Adipocyte (in vitro differentiated cells): ENCODE results near the gene PCK2.

Source experiments
- DNase-seq: peaks from one replicate; pipeline ENCODE4 v3.0.0-alpha.2; 2015; ENCODE audit warnings: low read depth
- H3K27me3 ChIP-seq: replicated peaks from 2 replicates; pipeline ENCODE4 v1.7.0; 2013; ENCODE audit warnings: mild to moderate bottlenecking, low read length, moderate library complexity; ENCODE audit not compliant: control insufficient read depth, insufficient read depth
- H3K36me3 ChIP-seq: 2 replicates; pipeline ENCODE4 v1.7.0; 2013; ENCODE audit warnings: low read length, mild to moderate bottlenecking, moderate library complexity; ENCODE audit not compliant: control insufficient read depth, insufficient read depth, severe bottlenecking
- H3K4me1 ChIP-seq: 2 replicates; pipeline ENCODE4 v1.7.0; 2013; ENCODE audit warnings: mild to moderate bottlenecking, low read length, moderate library complexity; ENCODE audit not compliant: control insufficient read depth, insufficient read depth
- H3K4me3 ChIP-seq: 2 replicates; pipeline ENCODE4 v1.7.0; 2013; ENCODE audit warnings: mild to moderate bottlenecking, low read length, moderate library complexity
- H3K9ac ChIP-seq: 2 replicates; pipeline ENCODE4 v1.7.0; 2013; ENCODE audit warnings: mild to moderate bottlenecking, low read length, moderate library complexity
- H3K9me3 ChIP-seq: 2 replicates; pipeline ENCODE4 v1.7.0; 2013; ENCODE audit warnings: mild to moderate bottlenecking, low read length, moderate library complexity; ENCODE audit not compliant: control insufficient read depth

PCK2 gene

DNA sequence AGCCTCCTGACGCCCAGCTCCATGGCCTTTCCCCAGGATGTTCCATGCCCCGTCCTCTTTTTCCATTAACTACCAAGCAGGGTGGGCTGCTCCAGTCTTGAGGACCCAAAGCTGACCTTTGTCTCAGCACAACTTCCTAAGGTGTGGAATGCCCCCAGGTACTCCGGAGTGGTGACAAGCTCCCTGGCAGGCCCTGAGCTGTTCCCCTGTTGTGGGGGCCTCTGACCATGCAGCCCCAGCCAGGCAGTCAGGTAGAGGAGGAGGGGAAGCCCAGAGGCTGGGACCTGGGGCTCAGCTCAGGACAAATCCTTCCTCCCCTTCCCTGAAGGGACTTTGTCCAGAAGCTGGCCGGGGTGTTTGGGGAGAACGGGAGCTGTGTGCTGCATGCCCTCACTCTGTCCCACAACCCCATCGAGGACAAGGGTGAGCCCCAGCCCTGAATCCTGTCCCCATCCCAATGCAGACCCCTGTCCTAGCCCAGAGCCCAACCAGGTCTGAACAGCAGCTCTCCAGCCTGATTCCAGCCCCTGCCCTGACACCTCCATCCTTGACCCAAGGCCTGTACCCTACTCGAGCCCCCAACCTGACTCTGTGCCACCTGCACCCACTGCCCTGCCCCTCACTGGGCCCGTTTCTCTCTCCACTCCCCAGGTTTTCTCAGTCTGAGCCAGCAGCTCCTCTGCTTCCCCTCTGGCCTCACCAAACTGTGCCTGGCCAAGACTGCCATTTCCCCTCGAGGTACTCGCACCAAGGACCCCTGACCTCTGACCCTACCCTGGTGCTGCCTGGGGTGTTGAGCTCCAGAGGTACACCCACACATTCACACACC lies 37.9 kb upstream of the PCK2 start:
- no peak for DNase-seq
- peaks cover 10% of the 10 kb centered on the region for H3K4me1 ChIP-seq

DNA sequence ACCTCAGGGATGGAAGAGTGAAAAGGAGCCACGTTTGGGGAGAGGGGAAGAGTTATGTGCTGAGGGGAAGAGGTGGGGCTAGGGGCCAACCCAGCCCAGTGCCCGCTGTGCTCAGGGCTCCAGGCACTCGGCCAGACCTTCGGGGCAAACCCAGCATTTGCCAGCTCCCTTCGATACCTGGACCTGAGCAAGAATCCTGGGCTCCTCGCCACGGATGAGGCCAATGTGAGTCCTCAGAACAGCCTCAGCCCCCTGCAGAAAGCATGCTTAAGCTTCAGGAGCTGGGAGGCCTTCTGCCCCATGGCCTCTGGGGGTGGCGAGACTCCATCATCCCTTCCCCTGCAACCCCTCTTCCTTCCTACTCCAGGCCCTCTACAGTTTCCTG lies 37.3 kb upstream of the PCK2 start:
- Histone ChIP-seq H3K4me3 (no peak overlapping the region), H3K9ac (no peak overlapping the region), H3K27me3 (peaks cover 67% of the 10 kb centered on the region), H3K9me3 (no peaks in the 10 kb centered on the region), H3K4me1 (peaks cover 6% of the 10 kb centered on the region), H3K36me3 (no peaks in the 10 kb centered on the region)
- no peak for DNase-seq

More for the DNA sequence above, 37.9 kb upstream of the PCK2 start:
- no peaks in the 10 kb centered on the region for H3K36me3 ChIP-seq
- no peak overlapping the region for H3K9ac ChIP-seq
- H3K27me3 ChIP-seq = peaks cover 62% of the 10 kb centered on the region
- H3K9me3 ChIP-seq = no peaks in the 10 kb centered on the region
- no peak overlapping the region for H3K4me3 ChIP-seq

DNA sequence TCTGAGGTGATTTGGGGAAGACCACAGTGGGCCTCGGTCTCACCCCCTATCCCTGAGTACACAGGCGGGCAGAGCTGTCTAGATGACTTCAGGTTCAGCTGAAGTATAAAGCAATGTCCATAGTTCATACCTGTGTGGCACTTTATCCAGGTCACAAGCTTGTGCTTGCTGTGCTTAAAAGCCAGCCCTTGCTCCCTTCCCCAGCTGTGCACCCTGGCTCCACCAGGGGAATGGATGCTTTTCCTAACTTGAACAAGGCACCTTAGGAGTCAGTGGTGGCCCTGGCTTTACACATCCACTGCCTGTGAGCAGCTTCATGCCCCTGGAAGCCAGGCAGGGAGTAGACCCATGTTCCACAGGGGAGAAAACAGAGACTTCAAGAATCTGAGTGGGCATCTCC lies 36.8 kb upstream of the PCK2 start:
- H3K36me3 ChIP-seq = no peaks in the 10 kb centered on the region
- peaks cover 72% of the 10 kb centered on the region for H3K27me3 ChIP-seq
- H3K4me1 ChIP-seq = peaks cover 2% of the 10 kb centered on the region
- DNase-seq = no peak
- no peak overlapping the region for H3K4me3 ChIP-seq
- H3K9me3 ChIP-seq = no peaks in the 10 kb centered on the region
- H3K9ac ChIP-seq = no peak overlapping the region

DNA sequence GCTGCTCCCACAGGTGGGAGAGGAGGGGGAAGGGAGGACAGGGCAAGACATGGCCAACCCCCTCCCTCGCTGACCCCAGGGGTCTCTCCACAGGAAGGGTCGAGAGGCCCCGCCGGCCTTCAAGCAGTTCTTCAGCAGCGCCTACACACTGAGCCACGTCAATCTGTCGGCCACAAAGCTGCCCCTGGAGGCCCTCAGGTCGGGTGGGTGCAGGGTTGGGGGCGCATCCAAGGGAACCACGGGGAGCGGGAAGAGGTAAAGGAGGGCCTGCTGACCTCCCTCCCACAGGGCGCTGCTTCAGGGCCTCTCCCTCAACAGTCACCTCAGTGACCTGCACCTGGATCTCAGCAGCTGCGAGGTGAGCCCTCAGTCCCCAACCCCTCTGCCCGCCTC lies 36.2 kb upstream of the PCK2 start:
- no peaks in the 10 kb centered on the region for H3K9me3 ChIP-seq
- no peak for DNase-seq
- H3K4me3 ChIP-seq = no peak overlapping the region
- H3K27me3 ChIP-seq = peaks cover 67% of the 10 kb centered on the region
- H3K4me1 ChIP-seq = no peaks in the 10 kb centered on the region
- no peaks in the 10 kb centered on the region for H3K36me3 ChIP-seq
- no peak overlapping the region for H3K9ac ChIP-seq

DNA sequence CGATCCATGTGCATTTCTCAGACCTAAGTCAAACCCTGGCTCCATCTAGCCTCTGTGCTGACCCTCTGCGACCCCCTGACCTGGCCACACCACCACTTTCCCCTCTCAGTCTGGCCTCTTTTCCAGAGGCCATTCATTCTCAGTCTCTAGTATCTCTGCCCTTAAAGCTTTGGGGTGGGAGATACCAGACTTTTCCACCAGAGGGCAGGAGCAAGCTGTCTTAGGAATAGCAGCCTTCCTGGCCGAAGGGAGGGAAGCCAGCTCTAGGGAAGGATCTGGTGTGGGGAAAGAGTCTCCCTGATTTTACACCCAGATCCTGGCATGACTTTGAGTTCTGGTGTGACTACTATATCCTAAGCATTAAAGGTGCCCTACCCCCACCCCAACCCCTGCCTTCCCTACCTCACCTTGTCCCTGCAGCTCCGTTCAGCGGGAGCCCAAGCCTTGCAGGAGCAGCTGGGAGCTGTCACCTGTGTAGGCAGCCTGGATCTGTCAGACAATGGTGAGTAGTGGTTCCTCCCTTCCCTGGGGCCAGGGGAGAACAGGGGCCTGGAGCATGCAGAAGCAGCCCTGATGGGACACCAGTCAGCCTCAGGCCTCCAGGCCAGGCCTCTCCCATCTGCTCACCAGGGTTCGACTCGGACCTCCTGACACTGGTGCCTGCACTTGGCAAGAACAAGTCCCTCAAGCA lies 35.7 kb upstream of the PCK2 start:
- no peak overlapping the region for H3K9ac ChIP-seq
- H3K9me3 ChIP-seq = no peaks in the 10 kb centered on the region
- no peak overlapping the region for H3K4me3 ChIP-seq
- no peaks in the 10 kb centered on the region for H3K36me3 ChIP-seq
- no peaks in the 10 kb centered on the region for H3K4me1 ChIP-seq
- peak; percentile 94 for DNase-seq
- peaks cover 65% of the 10 kb centered on the region for H3K27me3 ChIP-seq

DNA sequence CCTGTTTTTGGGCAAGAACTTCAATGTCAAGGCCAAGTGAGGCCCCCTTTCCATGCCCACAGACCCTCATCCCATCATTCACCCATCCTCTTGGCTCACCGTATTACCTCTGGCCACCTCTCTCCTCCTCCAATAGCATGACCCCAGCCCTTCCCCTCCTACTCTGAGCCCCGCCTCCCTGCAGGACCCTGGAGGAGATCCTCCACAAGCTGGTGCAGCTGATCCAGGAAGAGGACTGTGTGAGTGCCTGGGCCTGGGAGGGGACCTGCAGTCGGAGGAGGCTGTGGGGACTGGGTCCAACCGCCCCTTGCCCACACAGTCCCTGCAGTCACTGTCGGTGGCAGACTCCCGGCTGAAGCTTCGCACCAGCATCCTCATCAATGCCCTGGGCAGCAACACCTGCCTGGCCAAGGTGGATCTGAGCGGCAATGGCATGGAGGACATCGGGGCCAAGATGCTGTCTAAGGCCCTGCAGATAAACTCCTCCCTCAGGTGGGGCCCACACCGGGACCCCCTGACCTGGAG lies 35.1 kb upstream of the PCK2 start:
- DNase-seq = no peak
- Histone ChIP-seq H3K4me1 (no peaks in the 10 kb centered on the region), H3K27me3 (peaks cover 61% of the 10 kb centered on the region), H3K4me3 (no peak overlapping the region), H3K9ac (no peak overlapping the region), H3K36me3 (no peaks in the 10 kb centered on the region), H3K9me3 (no peaks in the 10 kb centered on the region)

DNA sequence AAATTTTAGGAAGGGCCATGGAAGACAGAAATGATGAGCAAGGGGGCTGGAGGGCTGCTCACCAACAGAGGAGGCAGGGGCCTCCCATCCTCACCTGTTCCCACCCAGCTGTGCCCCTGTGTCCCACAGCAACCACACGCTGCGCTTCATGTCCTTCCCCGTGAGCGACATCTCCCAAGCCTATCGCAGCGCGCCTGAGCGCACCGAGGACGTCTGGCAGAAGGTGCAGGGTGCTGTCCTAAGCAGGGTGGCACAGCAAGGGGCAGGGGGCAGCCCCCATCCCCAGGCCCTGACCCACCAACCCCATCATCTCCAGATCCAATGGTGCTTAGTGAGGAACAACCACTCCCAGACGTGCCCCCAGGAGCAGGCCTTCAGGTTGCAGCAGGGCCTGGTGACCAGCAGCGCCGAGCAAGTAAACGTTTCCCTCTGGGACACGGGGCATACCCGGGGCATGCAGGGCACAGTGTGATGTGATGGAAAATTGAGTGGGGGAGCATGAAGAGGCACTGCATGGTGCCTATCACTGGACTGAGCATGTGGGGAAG lies 34.2 kb upstream of the PCK2 start:
- H3K9ac ChIP-seq = no peak overlapping the region
- no peak overlapping the region for H3K4me3 ChIP-seq
- H3K9me3 ChIP-seq = no peaks in the 10 kb centered on the region
- peaks cover 52% of the 10 kb centered on the region for H3K27me3 ChIP-seq
- no peak for DNase-seq
- no peaks in the 10 kb centered on the region for H3K4me1 ChIP-seq
- no peaks in the 10 kb centered on the region for H3K36me3 ChIP-seq

DNA sequence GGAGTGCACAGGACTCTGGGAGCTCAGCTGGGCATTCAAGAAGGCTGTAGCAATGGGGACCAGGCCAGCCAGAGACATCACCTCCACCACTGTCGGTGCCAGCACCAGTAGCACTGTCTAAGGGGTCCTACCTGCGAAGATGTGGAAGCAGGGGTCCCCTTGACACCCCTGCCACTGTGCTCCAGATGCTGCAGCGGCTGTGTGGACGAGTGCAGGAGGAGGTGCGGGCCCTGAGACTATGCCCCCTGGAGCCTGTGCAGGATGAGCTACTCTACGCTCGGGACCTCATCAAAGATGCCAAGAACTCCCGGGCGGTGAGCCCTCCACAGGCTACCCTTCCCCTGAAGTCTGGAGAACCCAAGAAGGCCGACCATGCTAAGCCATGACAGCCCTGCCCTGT lies 33.7 kb upstream of the PCK2 start:
- H3K27me3 ChIP-seq = peaks cover 47% of the 10 kb centered on the region
- no peaks in the 10 kb centered on the region for H3K36me3 ChIP-seq
- no peaks in the 10 kb centered on the region for H3K4me1 ChIP-seq
- H3K4me3 ChIP-seq = no peak overlapping the region
- no peak overlapping the region for H3K9ac ChIP-seq
- no peak for DNase-seq
- no peaks in the 10 kb centered on the region for H3K9me3 ChIP-seq

DNA sequence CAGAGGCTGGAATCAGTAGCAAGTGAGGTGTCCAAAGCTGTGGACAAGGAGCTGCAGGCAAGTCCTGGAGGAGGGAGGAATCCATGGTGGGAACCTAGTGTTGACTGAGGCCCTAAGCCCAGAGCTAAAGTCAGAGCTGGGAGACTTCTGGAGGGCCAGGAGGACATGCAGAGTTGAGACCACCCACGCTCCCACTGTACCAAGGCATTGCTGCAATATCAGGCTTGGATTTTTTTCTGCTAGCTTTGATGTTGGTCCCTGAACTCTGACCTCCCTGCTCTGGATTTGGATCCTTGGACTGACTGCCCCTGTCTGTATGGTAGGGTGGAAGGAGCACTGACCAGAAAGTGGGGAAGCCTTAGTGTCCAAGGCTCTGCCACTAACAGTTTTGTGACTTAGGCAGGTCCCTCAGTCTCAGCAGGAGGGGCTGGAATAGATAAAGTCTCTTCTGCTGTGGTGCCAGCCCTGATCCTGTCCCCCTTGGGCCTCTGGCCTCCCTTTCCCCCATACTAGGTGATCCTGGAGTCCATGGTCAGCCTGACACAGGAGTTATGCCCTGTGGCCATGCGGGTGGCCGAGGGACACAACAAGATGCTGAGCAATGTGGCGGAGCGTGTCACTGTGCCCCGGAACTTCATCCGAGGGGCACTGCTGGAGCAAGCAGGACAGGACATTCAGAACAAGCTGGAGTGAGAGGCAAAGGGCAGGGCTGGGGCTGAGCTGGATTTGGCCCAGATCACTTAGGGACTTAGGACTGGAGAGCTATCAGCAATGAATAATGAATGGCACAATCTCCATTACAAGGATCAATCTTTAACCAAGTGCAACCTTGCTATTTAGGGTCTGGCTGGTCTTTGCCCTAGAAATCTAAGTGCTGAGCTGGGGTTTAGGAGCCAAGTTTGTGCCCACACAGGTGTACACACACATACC lies 32.9 kb upstream of the PCK2 start:
- Histone ChIP-seq H3K9me3 (no peaks in the 10 kb centered on the region), H3K4me1 (no peaks in the 10 kb centered on the region), H3K27me3 (peaks cover 39% of the 10 kb centered on the region), H3K4me3 (no peak overlapping the region), H3K36me3 (no peaks in the 10 kb centered on the region), H3K9ac (no peak overlapping the region)
- no peak for DNase-seq

DNA sequence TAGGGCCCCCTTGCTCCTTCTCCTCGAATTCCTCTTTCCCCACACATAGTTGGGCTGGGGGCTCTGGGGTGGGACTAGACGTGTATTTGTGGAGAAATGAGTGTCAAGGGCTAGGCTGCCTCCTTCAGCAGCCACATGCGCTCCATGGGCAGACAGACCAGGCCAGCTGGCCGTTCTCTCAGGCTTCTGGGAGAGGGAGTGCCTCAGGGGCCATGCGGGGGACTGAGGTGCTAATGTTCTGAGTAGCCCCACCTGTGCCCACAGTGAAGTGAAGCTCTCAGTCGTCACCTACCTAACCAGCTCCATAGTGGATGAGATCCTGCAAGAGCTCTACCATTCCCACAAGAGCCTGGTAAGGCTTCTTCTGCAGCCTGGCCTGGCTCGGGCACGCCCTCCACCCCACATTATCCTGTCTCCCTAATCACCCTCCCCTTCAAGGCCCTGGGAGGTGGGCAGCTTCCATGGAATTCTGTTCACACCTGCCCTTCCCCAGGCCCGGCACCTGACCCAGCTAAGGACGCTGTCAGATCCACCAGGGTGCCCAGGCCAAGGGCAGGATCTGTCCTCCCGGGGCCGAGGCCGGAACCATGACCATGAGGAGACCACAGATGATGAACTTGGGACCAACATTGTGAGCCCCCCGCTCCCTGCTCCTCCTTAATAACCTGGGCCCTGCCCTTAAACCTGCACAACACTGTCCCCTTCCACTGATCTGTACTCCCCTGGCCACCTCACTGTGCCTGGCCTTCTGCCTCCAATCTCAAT lies 31.7 kb upstream of the PCK2 start:
- Histone ChIP-seq H3K4me3 (no peak overlapping the region), H3K4me1 (no peaks in the 10 kb centered on the region), H3K9me3 (no peaks in the 10 kb centered on the region), H3K9ac (no peak overlapping the region), H3K36me3 (no peaks in the 10 kb centered on the region), H3K27me3 (peaks cover 33% of the 10 kb centered on the region)
- DNase-seq = no peak
